NCI-H2227 (cell line): ENCODE data around the gene TRPV2.

ENCODE experiments used
- DNase-seq: peaks from one replicate; lab custom pipeline; 2025; ENCODE audit not compliant: unreplicated experiment; lab: John Stamatoyannopoulos, UW

TRPV2 gene

GRCh38 chr17:16453493-16453851 lies 38.1 kb downstream of the TRPV2 start:
- DNase-seq = no peak

- no peak for DNase-seq
These were observed 40.8 kb downstream of the TRPV2 start for GRCh38 chr17:16455997-16456741.

- DNase-seq = no peak
These were observed 41.5 kb downstream of the TRPV2 start for GRCh38 chr17:16456742-16457316.

GRCh38 chr17:16459271-16459670 lies 43.9 kb downstream of the TRPV2 start:
- DNase-seq = no peak

- DNase-seq = no peak
These were observed 44.6 kb downstream of the TRPV2 start for GRCh38 chr17:16459855-16460550.

GRCh38 chr17:16460796-16461605 lies 45.6 kb downstream of the TRPV2 start:
- DNase-seq = no peak

- DNase-seq = no peak
These were observed 46.2 kb downstream of the TRPV2 start for GRCh38 chr17:16461606-16461866.

- no peak for DNase-seq
These were observed 46.9 kb downstream of the TRPV2 start for GRCh38 chr17:16462070-16462864.

GRCh38 chr17:16463358-16464302 lies 48.3 kb downstream of the TRPV2 start:
- peak; percentile 58 for DNase-seq

GRCh38 chr17:16464303-16465051 lies 49.1 kb downstream of the TRPV2 start:
- DNase-seq = no peak

GRCh38 chr17:16465052-16465312 lies 49.6 kb downstream of the TRPV2 start:
- no peak for DNase-seq

GRCh38 chr17:16465861-16466338 lies 50.5 kb downstream of the TRPV2 start:
- no peak for DNase-seq

GRCh38 chr17:16466407-16466806 lies 51.0 kb downstream of the TRPV2 start:
- DNase-seq = no peak

GRCh38 chr17:16467044-16467443 lies 51.7 kb downstream of the TRPV2 start:
- DNase-seq = no peak

- DNase-seq = no peak
These were observed 52.5 kb downstream of the TRPV2 start for GRCh38 chr17:16467886-16468285.

GRCh38 chr17:16468428-16468992 lies 53.1 kb downstream of the TRPV2 start:
- no peak for DNase-seq

GRCh38 chr17:16470265-16470664 lies 54.9 kb downstream of the TRPV2 start:
- DNase-seq = no peak

- DNase-seq = no peak
These were observed 55.9 kb downstream of the TRPV2 start for GRCh38 chr17:16471295-16471694.

GRCh38 chr17:16472539-16472938 lies 57.2 kb downstream of the TRPV2 start:
- DNase-seq = no peak
